Neural progenitor cell (in vitro differentiated cells): ENCODE measurements around the gene EPHX1. TPM values are rescaled to one million over a fixed set of nuclear protein-coding genes. Genes with fewer than 3 reads are reported as not detected.
"Not testable (repeated sequence)": the region's sequence is repeated elsewhere in the genome, so short reads cannot be mapped to it uniquely, and the experiment has no call there.

Experiments used
- DNase-seq: peaks from one replicate; pipeline ENCODE4 v3.0.0-alpha.2; 2016; ENCODE audit warnings: low spot score
- H2AFZ ChIP-seq: fragments of 200-600 bp; sonication (generic); replicated peaks from 2 replicates; pipeline ENCODE4 v1.6.1; 2016; ENCODE audit warnings: antibody characterized with exemption
- H3F3A ChIP-seq: fragments of 200-600 bp; sonication (generic); 2 replicates; pipeline ENCODE4 v1.6.1; 2016; ENCODE audit warnings: antibody characterized with exemption, low read depth
- H3K27ac ChIP-seq: fragments of 200-600 bp; sonication (generic); 2 replicates; pipeline ENCODE4 v1.5.1; 2016; ENCODE audit warnings: mild to moderate bottlenecking
- H3K27me3 ChIP-seq: fragments of 200-600 bp; sonication (generic); 2 replicates; pipeline ENCODE4 v1.6.1; 2016; ENCODE audit warnings: mild to moderate bottlenecking, moderate library complexity
- H3K36me3 ChIP-seq: fragments of 200-600 bp; sonication (generic); 2 replicates; pipeline ENCODE4 v1.5.1; 2016
- H3K4me1 ChIP-seq: fragments of 200-600 bp; sonication (generic); 2 replicates; pipeline ENCODE4 v1.6.1; 2016; ENCODE audit warnings: mixed run types
- H3K4me2 ChIP-seq: fragments of 200-600 bp; sonication (generic); 2 replicates; pipeline ENCODE4 v1.6.1; 2016
- H3K4me3 ChIP-seq: fragments of 200-600 bp; sonication (generic); 2 replicates; pipeline ENCODE4 v1.5.1; 2016
- H3K79me2 ChIP-seq: fragments of 200-600 bp; sonication (generic); 2 replicates; pipeline ENCODE4 v1.6.1; 2016; ENCODE audit warnings: low read depth
- H3K9ac ChIP-seq: fragments of 200-600 bp; sonication (generic); 2 replicates; pipeline ENCODE4 v1.6.1; 2016
- H3K9me3 ChIP-seq: fragments of 200-600 bp; sonication (generic); 2 replicates; pipeline ENCODE4 v1.5.1; 2016; ENCODE audit warnings: low read depth
- H4K20me1 ChIP-seq: fragments of 200-600 bp; sonication (generic); 2 replicates; pipeline ENCODE4 v1.6.1; 2016; ENCODE audit warnings: low read depth
- H3K27ac Mint-ChIP-seq: 3 replicates; pipeline ENCODE4 v1.8.0; 2021; ENCODE audit warnings: mixed read lengths
- H3K27me3 Mint-ChIP-seq: 2 replicates; pipeline ENCODE4 v1.8.0; 2022; ENCODE audit warnings: low read depth, mild to moderate bottlenecking, inconsistent platforms, moderate library complexity, mixed read lengths; ENCODE audit not compliant: insufficient read depth
- H3K36me3 Mint-ChIP-seq: 3 replicates; pipeline ENCODE4 v1.8.0; 2021; ENCODE audit warnings: mixed read lengths
- H3K4me1 Mint-ChIP-seq: 3 replicates; pipeline ENCODE4 v1.8.0; 2021; ENCODE audit warnings: mixed read lengths
- H3K4me3 Mint-ChIP-seq: 3 replicates; pipeline ENCODE4 v1.8.0; 2021; ENCODE audit warnings: mild to moderate bottlenecking, moderate library complexity, mixed read lengths
- H3K9me3 Mint-ChIP-seq: 3 replicates; pipeline ENCODE4 v1.8.0; 2020; ENCODE audit warnings: mixed read lengths
- CTCF ChIP-seq: fragments of 200-600 bp; sonication (generic); IDR thresholded peaks from 2 replicates; pipeline ENCODE4 v1.5.1; 2017; ENCODE audit warnings: antibody characterized with exemption, mild to moderate bottlenecking
- EZH2 ChIP-seq: fragments of 200-600 bp; sonication (generic); IDR thresholded peaks from 2 replicates; pipeline ENCODE4 v1.6.1; 2017; ENCODE audit warnings: antibody characterized with exemption, mild to moderate bottlenecking, moderate library complexity
- EZH2phosphoT487 ChIP-seq: fragments of 200-600 bp; sonication (generic); IDR thresholded peaks from 2 replicates; pipeline ENCODE4 v1.6.1; 2017; ENCODE audit warnings: antibody characterized with exemption
- total RNA-seq: library from RNA; depleted of rRNA; stranded (reverse); fragments of >200 nt; gene quantifications from 2 replicates; pipeline ENCODE4 v1.2.3, GENCODE V29; 2015; ENCODE audit warnings: low replicate concordance

Gene EPHX1
- total RNA-seq, 1 donor from 2014 or later = 4.3 TPM

GRCh38 chr1:225834417-225835329 lies 24.7 kb downstream of the EPHX1 start:
- TF ChIP-seq EZH2phosphoT487 (no peak), CTCF (no peak), EZH2 (no peak)
- Histone ChIP-seq H3F3A (no peaks in the 10 kb centered on the region), H3K79me2 (no peaks in the 10 kb centered on the region), H3K9ac (no peak overlapping the region), H3K9me3 (no peaks in the 10 kb centered on the region), H4K20me1 (no peaks in the 10 kb centered on the region), H3K36me3 (no peaks in the 10 kb centered on the region), H2AFZ (no peak overlapping the region), H3K27me3 (no peaks in the 10 kb centered on the region), H3K4me2 (no peak overlapping the region), H3K4me1 (no peaks in the 10 kb centered on the region), H3K27ac (no peak overlapping the region), H3K4me3 (no peak overlapping the region)
- DNase-seq = no peak
- Mint-ChIP-seq H3K27ac (no peak overlapping the region), H3K27me3 (peaks cover 2% of the 10 kb centered on the region), H3K36me3 (peaks cover 9% of the 10 kb centered on the region), H3K4me1 (no peaks in the 10 kb centered on the region), H3K9me3 (no peaks in the 10 kb centered on the region), H3K4me3 (no peak overlapping the region)

- no peak overlapping the region for H3K4me3 ChIP-seq
- no peak for DNase-seq
- no peaks in the 10 kb centered on the region for H3K27me3 ChIP-seq
- no peaks in the 10 kb centered on the region for H3K4me1 Mint-ChIP-seq
- no peaks in the 10 kb centered on the region for H3K9me3 Mint-ChIP-seq
- H3K9me3 ChIP-seq = no peaks in the 10 kb centered on the region
- H3K4me1 ChIP-seq = no peaks in the 10 kb centered on the region
- no peaks in the 10 kb centered on the region for H3K79me2 ChIP-seq
- no peak for TF ChIP-seq CTCF
- no peak for TF ChIP-seq EZH2phosphoT487
- no peak for TF ChIP-seq EZH2
- H3F3A ChIP-seq = no peaks in the 10 kb centered on the region
- H2AFZ ChIP-seq = no peak overlapping the region
- peaks cover 13% of the 10 kb centered on the region for H3K36me3 Mint-ChIP-seq
- H3K36me3 ChIP-seq = no peaks in the 10 kb centered on the region
- no peak overlapping the region for H3K27ac ChIP-seq
- H3K4me3 Mint-ChIP-seq = no peak overlapping the region
- peaks cover 2% of the 10 kb centered on the region for H3K27me3 Mint-ChIP-seq
- H3K4me2 ChIP-seq = no peak overlapping the region
- H3K27ac Mint-ChIP-seq = no peak overlapping the region
- H3K9ac ChIP-seq = no peak overlapping the region
- no peaks in the 10 kb centered on the region for H4K20me1 ChIP-seq
Observed at GRCh38 chr1:225835856-225836255, 25.9 kb downstream of the EPHX1 start.

GRCh38 chr1:225836296-225836695 lies 26.4 kb downstream of the EPHX1 start:
- not testable (repeated sequence) for H3K4me1 ChIP-seq, H3K9me3 Mint-ChIP-seq, H3K9ac ChIP-seq, H3K4me3 ChIP-seq, DNase-seq, H2AFZ ChIP-seq, H3K4me1 Mint-ChIP-seq, H3K36me3 ChIP-seq, H3K4me2 ChIP-seq, H3K27me3 ChIP-seq, H3K9me3 ChIP-seq, H3F3A ChIP-seq, H3K27ac Mint-ChIP-seq, H3K4me3 Mint-ChIP-seq, H3K27ac ChIP-seq, H3K27me3 Mint-ChIP-seq, H4K20me1 ChIP-seq, H3K79me2 ChIP-seq
- H3K36me3 Mint-ChIP-seq = peaks cover 15% of the 10 kb centered on the region

- H3K36me3 ChIP-seq = no peaks in the 10 kb centered on the region
- H3K9ac ChIP-seq = no peak overlapping the region
Observed at GRCh38 chr1:225838793-225839192, 28.9 kb downstream of the EPHX1 start.

More at GRCh38 chr1:225838793-225839192, 28.9 kb downstream of the EPHX1 start:
- H3K36me3 Mint-ChIP-seq = peaks cover 9% of the 10 kb centered on the region
- no peak overlapping the region for H3K27ac ChIP-seq
- no peaks in the 10 kb centered on the region for H3F3A ChIP-seq
- peaks cover 2% of the 10 kb centered on the region for H3K27me3 Mint-ChIP-seq
- DNase-seq = no peak
- no peak for TF ChIP-seq CTCF
- TF ChIP-seq EZH2 = no peak
- TF ChIP-seq EZH2phosphoT487 = no peak
- H4K20me1 ChIP-seq = no peaks in the 10 kb centered on the region
- no peak overlapping the region for H3K4me2 ChIP-seq
- no peak overlapping the region for H3K4me3 Mint-ChIP-seq
- H3K4me1 ChIP-seq = no peaks in the 10 kb centered on the region
- no peaks in the 10 kb centered on the region for H3K79me2 ChIP-seq
- no peak overlapping the region for H2AFZ ChIP-seq
- no peaks in the 10 kb centered on the region for H3K9me3 Mint-ChIP-seq
- H3K27ac Mint-ChIP-seq = no peak overlapping the region
- no peak overlapping the region for H3K4me3 ChIP-seq
- no peaks in the 10 kb centered on the region for H3K27me3 ChIP-seq
- H3K9me3 ChIP-seq = no peaks in the 10 kb centered on the region
- peaks cover 4% of the 10 kb centered on the region for H3K4me1 Mint-ChIP-seq
